GM21526 (cell line): Measurements from ENCODE around the gene FAIM2.

Experiments
- ATAC-seq: cut with Tn5 transposase; IDR thresholded peaks from one replicate; pipeline ENCODE4 v1.9.1; 2021; ENCODE audit warnings: moderate library complexity; ENCODE audit not compliant: unreplicated experiment, low FRiP score

Gene FAIM2

GRCh38 chr12:49921299-49921698 is 17.6 kb upstream of the FAIM2 start:
- no peak for ATAC-seq

GRCh38 chr12:49920915-49921286 is 17.2 kb upstream of the FAIM2 start:
- ATAC-seq = no peak

GRCh38 chr12:49920241-49920914 is 16.7 kb upstream of the FAIM2 start:
- ATAC-seq = no peak

- no peak for ATAC-seq
Measured at GRCh38 chr12:49917788-49918173, 14.1 kb upstream of the FAIM2 start.

- no peak for ATAC-seq
Measured at GRCh38 chr12:49917166-49917787, 13.6 kb upstream of the FAIM2 start.

GRCh38 chr12:49916129-49916919 is 12.6 kb upstream of the FAIM2 start:
- no peak for ATAC-seq

GRCh38 chr12:49912345-49913255 is 8.9 kb upstream of the FAIM2 start:
- ATAC-seq = no peak

- no peak for ATAC-seq
Measured at GRCh38 chr12:49911213-49911605, 7.5 kb upstream of the FAIM2 start.

GRCh38 chr12:49910331-49911212 is 6.9 kb upstream of the FAIM2 start:
- no peak for ATAC-seq

- ATAC-seq = no peak
Measured at GRCh38 chr12:49909826-49910225, 6.1 kb upstream of the FAIM2 start.

GRCh38 chr12:49909356-49909755 is 5.7 kb upstream of the FAIM2 start:
- no peak for ATAC-seq

GRCh38 chr12:49907352-49907751 is 3.7 kb upstream of the FAIM2 start:
- no peak for ATAC-seq

GRCh38 chr12:49905718-49906314 is 2.1 kb upstream of the FAIM2 start:
- ATAC-seq = no peak

- ATAC-seq = no peak
Measured at GRCh38 chr12:49904601-49905000, 901 bp upstream of the FAIM2 start.

- ATAC-seq = no peak
Measured at GRCh38 chr12:49903351-49903699, 375 bp downstream of the FAIM2 start.

- ATAC-seq = no peak
Measured at GRCh38 chr12:49902399-49903350, 1.0 kb downstream of the FAIM2 start.

- no peak for ATAC-seq
Measured at GRCh38 chr12:49901986-49902385, 1.7 kb downstream of the FAIM2 start.

- no peak for ATAC-seq
Measured at GRCh38 chr12:49901026-49901425, 2.7 kb downstream of the FAIM2 start.
